A549 (cell line): ENCODE data around the gene PLEKHM2. TPM values are rescaled to one million over a fixed set of nuclear protein-coding genes. Genes with fewer than 3 reads are reported as not detected.
"Not testable (repeated sequence)": the region's sequence is repeated elsewhere in the genome, so short reads cannot be mapped to it uniquely, and the experiment has no call there.

Experiments used
- ATAC-seq, 2 experiments: fragments of 200-7000 bp in 1 of 2; fragments of >200 bp in 1 of 2; cut with Nextera tagmentation in 1 of 2; cut with Tn5 transposase in 1 of 2; 3 replicates each; pipeline versions ENCODE4 v1.8.0 to v1.9.1; 2018 to 2020; ENCODE audit warnings: mild to moderate bottlenecking in 1 of 2, moderate library complexity in 1 of 2
- CTCF ChIA-PET: fragments of 300-600 bp; sonication (Branson Sonifier 250); formaldehyde crosslinking; extraction: SDS; loops from one replicate; lab custom pipeline; 2021; ENCODE audit warnings: antibody characterized with exemption, inconsistent platforms; lab: Yijun Ruan, JAX
- POLR2A ChIA-PET: fragments of 350-600 bp; formaldehyde crosslinking; extraction: SDS; loops from one replicate; lab custom pipeline; 2021; ENCODE audit warnings: antibody characterized with exemption, inconsistent platforms; lab: Yijun Ruan, JAX
- DNase-seq, 2 experiments: peaks; one replicate each; pipeline versions ENCODE4 v3.0.0 to v3.0.0-alpha.2; 2011 to 2016; ENCODE audit warnings: low read depth in 1 of 2, low spot score in 1 of 2
- FAIRE-seq: peaks from 2 replicates; lab custom pipeline; 2011; peaks lifted over from hg19 to GRCh38; lab: Jason Lieb, UNC
- H3K27ac ChIP-seq, 2 experiments: fragments of >200 bp; sonication (Bioruptor Twin); formaldehyde crosslinking; 3 replicates each; pipeline ENCODE4 v1.5.1; 2016 to 2017
- H3K4me1 ChIP-seq: fragments of >200 bp; sonication (Bioruptor Twin); formaldehyde crosslinking; 3 replicates; pipeline ENCODE4 v1.6.1; 2016
- H3K4me2 ChIP-seq: fragments of >200 bp; sonication (Bioruptor Twin); formaldehyde crosslinking; 3 replicates; pipeline ENCODE4 v1.6.1; 2016
- H3K4me3 ChIP-seq: fragments of >200 bp; sonication (Bioruptor Twin); formaldehyde crosslinking; 3 replicates; pipeline ENCODE4 v1.5.1; 2016
- H3K9me3 ChIP-seq: fragments of >200 bp; sonication (Bioruptor Twin); formaldehyde crosslinking; 3 replicates; pipeline ENCODE4 v1.6.1; 2016
- CEBPB ChIP-seq, 2 experiments: fragments of >200 bp in 1 of 2; sonication (Bioruptor Twin) in 1 of 2; formaldehyde crosslinking in 1 of 2; IDR thresholded peaks; 2 replicates each; pipeline ENCODE4 v1.6.1; 2012 to 2016
- CHD2 ChIP-seq: fragments of 150-350 bp; IDR thresholded peaks from 2 replicates; pipeline ENCODE4 v1.6.1; 2014; ENCODE audit warnings: low read length; ENCODE audit not compliant: partially characterized antibody
- CTCF ChIP-seq: fragments of >200 bp; sonication (Bioruptor Twin); formaldehyde crosslinking; IDR thresholded peaks from 3 replicates; pipeline ENCODE4 v1.5.1; 2016
- EHMT2 ChIP-seq: fragments of 200-600 bp; sonication (generic); IDR thresholded peaks from 2 replicates; pipeline ENCODE4 v1.6.1; 2016; ENCODE audit warnings: antibody characterized with exemption, low read depth, mild to moderate bottlenecking, moderate library complexity
- ESRRA ChIP-seq: fragments of 150-350 bp; IDR thresholded peaks from 2 replicates; pipeline ENCODE4 v1.6.1; 2014; ENCODE audit warnings: mild to moderate bottlenecking, low read length, borderline replicate concordance
- FOXS1 ChIP-seq: fragments of 250-450 bp; sonication (Bioruptor Pico); IDR thresholded peaks from 2 replicates; pipeline ENCODE4 v1.5.0; 2020; ENCODE audit warnings: mild to moderate bottlenecking, moderate library complexity
- GATA3 ChIP-seq: IDR thresholded peaks from 2 replicates; pipeline ENCODE4 v1.6.1; 2012; ENCODE audit warnings: borderline replicate concordance
- HES2 ChIP-seq: fragments of >200 bp; sonication (Bioruptor Twin); formaldehyde crosslinking; IDR thresholded peaks from 2 replicates; pipeline ENCODE4 v1.6.1; 2016
- HOXA7 ChIP-seq: fragments of 250-450 bp; sonication (Bioruptor Pico); IDR thresholded peaks from 2 replicates; pipeline ENCODE4 v1.5.0; 2020; ENCODE audit warnings: mild to moderate bottlenecking, moderate library complexity
- MAFK ChIP-seq: fragments of 450-650 bp; IDR thresholded peaks from 2 replicates; pipeline ENCODE4 v1.6.1; 2014; ENCODE audit not compliant: partially characterized antibody
- MAX ChIP-seq: IDR thresholded peaks from 2 replicates; pipeline ENCODE4 v1.6.1; 2012
- NPAS2 ChIP-seq: fragments of 250-450 bp; sonication (Bioruptor Pico); IDR thresholded peaks from 2 replicates; pipeline ENCODE4 v1.8.0; 2022; ENCODE audit warnings: mild to moderate bottlenecking, moderate library complexity, borderline replicate concordance
- NR3C1 ChIP-seq: fragments of >200 bp; sonication (Bioruptor Twin); formaldehyde crosslinking; IDR thresholded peaks from 3 replicates; pipeline ENCODE4 v1.6.1; 2017
- PBX3 ChIP-seq: IDR thresholded peaks from 2 replicates; pipeline ENCODE4 v1.6.1; 2012
- POLR2AphosphoS2 ChIP-seq: conservative IDR thresholded peaks from 2 replicates; pipeline ENCODE4 v1.6.1; 2012; ENCODE audit warnings: low read length, improper control_type of control experiment, inconsistent platforms
- RARB ChIP-seq: fragments of 250-450 bp; sonication (Bioruptor Pico); IDR thresholded peaks from 2 replicates; pipeline ENCODE4 v1.8.0; 2021; ENCODE audit warnings: mild to moderate bottlenecking, moderate library complexity
- REST ChIP-seq: fragments of 200-600 bp; sonication (generic); IDR thresholded peaks from 2 replicates; pipeline ENCODE4 v1.6.1; 2016; ENCODE audit warnings: antibody characterized with exemption, mild to moderate bottlenecking, moderate library complexity
- RFX5 ChIP-seq: fragments of 450-650 bp; IDR thresholded peaks from 2 replicates; pipeline ENCODE4 v1.7.1; 2014; ENCODE audit warnings: antibody characterized with exemption, mild to moderate bottlenecking, moderate library complexity
- ZFP36 ChIP-seq: fragments of 450-650 bp; IDR thresholded peaks from 2 replicates; pipeline ENCODE4 v1.6.1; 2014; ENCODE audit warnings: borderline replicate concordance; ENCODE audit not compliant: partially characterized antibody
- WGBS: methylation state at CpG from one replicate; pipeline ENCODE4 v1.1.6; 2017; ENCODE audit errors: missing lambda C conversion rate; 5-methylcytosine and 5-hydroxymethylcytosine counted together
- polyA plus RNA-seq, 4 experiments: library from polyadenylated mRNA; depleted of rRNA in 3 of 4; stranded (reverse); fragments of >200 nt; fragmentation: RNase III in 1 of 4; extraction: RNeasy Plus Mini Kit Qiagen cat#74134 plus additional on column Dnase treatment in 1 of 4; gene quantifications; 2 replicates in 3 of 4; 3 replicates in 1 of 4; pipeline ENCODE4 v1.2.3, GENCODE V29; 2011 to 2017

Gene PLEKHM2
- polyA plus RNA-seq, 2 of the 4 experiments (the other 2 are of a cell fraction): 14.7 to 21.5 TPM

GRCh38 chr1:15649937-15650336, 34.2 kb upstream of the PLEKHM2 start:
- ATAC-seq (no peak), FAIRE-seq (no peak), DNase-seq (no peak)
- ChIA-PET CTCF (no interaction called here), POLR2A (no interaction called here)
- H3K4me2 ChIP-seq: no peak overlapping the region
- no peak overlapping the region for H3K27ac ChIP-seq
- TF ChIP-seq MAFK (peak; percentile 61), RARB (CRISPR knock-in tag) (no peak)
- no peaks in the 10 kb centered on the region for H3K4me1 ChIP-seq
- 97% methylated on average over 1 of the region's 1 CpG for WGBS
- no peaks in the 10 kb centered on the region for H3K9me3 ChIP-seq
- no peak overlapping the region for H3K4me3 ChIP-seq

- Histone ChIP-seq H3K4me2 (no peak overlapping the region), H3K9me3 (no peaks in the 10 kb centered on the region), H3K4me3 (no peak overlapping the region), H3K27ac (no peak overlapping the region), H3K4me1 (no peaks in the 10 kb centered on the region)
- DNase-seq (no peak), FAIRE-seq (no peak), ATAC-seq (no peak)
- ChIA-PET POLR2A (no interaction called here), CTCF (no interaction called here)
- 90% methylated on average over 2 of the region's 2 CpGs for WGBS
- TF ChIP-seq CHD2 (no peak), ZFP36 (no peak), ESRRA (no peak), FOXS1 (CRISPR knock-in tag) (no peak), RARB (CRISPR knock-in tag) (no peak), NPAS2 (CRISPR knock-in tag) (no peak)
Measured at GRCh38 chr1:15650433-15650832, 33.7 kb upstream of the PLEKHM2 start.

- FAIRE-seq, ATAC-seq, CTCF ChIA-PET, H3K4me1 ChIP-seq, H3K4me3 ChIP-seq, H3K27ac ChIP-seq, H3K4me2 ChIP-seq, H3K9me3 ChIP-seq, POLR2A ChIA-PET, DNase-seq: not testable (repeated sequence)
- 95% methylated on average over 3 of the region's 6 CpGs for WGBS
Measured at GRCh38 chr1:15652130-15652529, 32.0 kb upstream of the PLEKHM2 start.

GRCh38 chr1:15654091-15654690, 29.9 kb upstream of the PLEKHM2 start:
- no peak overlapping the region for H3K4me3 ChIP-seq
- CTCF ChIA-PET: interaction anchor here (0.6 to 2.6 kb wide), 7 partner anchors 11 to 87 kb away, joined by 3 to 7 read pairs (median 3); no protein-coding TSS in a partner anchor
- H3K9me3 ChIP-seq: no peaks in the 10 kb centered on the region
- TF ChIP-seq ZFP36: no peak
- TF ChIP-seq CEBPB (IDR thresholded peaks at IDR 0.05): no peak
- TF ChIP-seq CTCF: no peak
- TF ChIP-seq RARB (CRISPR knock-in tag): no peak
- TF ChIP-seq PBX3: no peak
- no peak for TF ChIP-seq RFX5
- no peak for TF ChIP-seq GATA3
- TF ChIP-seq POLR2AphosphoS2: no peak
- TF ChIP-seq NR3C1: no peak
- no peak for TF ChIP-seq HES2
- TF ChIP-seq HOXA7: no peak
- TF ChIP-seq REST: no peak
- TF ChIP-seq EHMT2: no peak
- no peak for TF ChIP-seq ESRRA
- no peak for TF ChIP-seq MAX
- TF ChIP-seq, all 56 proteins: peak for 0
- no peak overlapping the region for H3K4me2 ChIP-seq
- no peak for FAIRE-seq
- POLR2A ChIA-PET: no interaction called here
- WGBS: 92% methylated on average over 6 of the region's 6 CpGs
- DNase-seq: no peak
- H3K27ac ChIP-seq: no peak overlapping the region
- no peak for ATAC-seq
- no peaks in the 10 kb centered on the region for H3K4me1 ChIP-seq
